GM18951 (cell line): ENCODE measurements around the gene NCOA4.
"Not testable (repeated sequence)": the region's sequence is repeated elsewhere in the genome, so short reads cannot be mapped to it uniquely, and the experiment has no call there.

Experiments
- POLR2A ChIP-seq: IDR thresholded peaks from 4 replicates; pipeline ENCODE4 v1.6.1; 2011; ENCODE audit warnings: mild to moderate bottlenecking; ENCODE audit not compliant: insufficient read length, insufficient read depth; ENCODE audit errors: extremely low read depth
- in situ Hi-C: fragments of 300-500 bp; cut with MboI; formaldehyde crosslinking; loops from one replicate; pipeline ENCODE4 v1.12.0; 2022; ENCODE audit warnings: low sequenced_read_pairs, mixed read lengths, inconsistent platforms; ENCODE audit not compliant: unreplicated experiment

Gene NCOA4

GRCh38 chr10:46062723-46063428 is 32.5 kb upstream of the NCOA4 start:
- no peak for TF ChIP-seq POLR2A
- in situ Hi-C loops: no loop called here

- in situ Hi-C loops: no loop called here
- no peak for TF ChIP-seq POLR2A
These were observed 30.3 kb upstream of the NCOA4 start for GRCh38 chr10:46060706-46061105.

GRCh38 chr10:46057927-46058326 is 27.5 kb upstream of the NCOA4 start:
- in situ Hi-C loops: not testable (repeated sequence)

- TF ChIP-seq POLR2A: no peak
- in situ Hi-C loops: no loop called here
These were observed 26.6 kb upstream of the NCOA4 start for GRCh38 chr10:46057038-46057437.

GRCh38 chr10:46055771-46056170 is 25.3 kb upstream of the NCOA4 start:
- in situ Hi-C loops: no loop called here
- TF ChIP-seq POLR2A: no peak

- in situ Hi-C loops: no loop called here
These were observed 23.4 kb upstream of the NCOA4 start for GRCh38 chr10:46053534-46054434.

GRCh38 chr10:46052791-46053375 is 22.5 kb upstream of the NCOA4 start:
- no peak for TF ChIP-seq POLR2A
- in situ Hi-C loops: no loop called here

More at GRCh38 chr10:46053534-46054434, 23.4 kb upstream of the NCOA4 start:
- no peak for TF ChIP-seq POLR2A

GRCh38 chr10:46052057-46052790 is 21.8 kb upstream of the NCOA4 start:
- TF ChIP-seq POLR2A: no peak
- in situ Hi-C loops: no loop called here

- TF ChIP-seq POLR2A: no peak
- in situ Hi-C loops: no loop called here
These were observed 20.7 kb upstream of the NCOA4 start for GRCh38 chr10:46050941-46051623.

- in situ Hi-C loops: not testable (repeated sequence)
These were observed 19.0 kb upstream of the NCOA4 start for GRCh38 chr10:46049497-46049831.

GRCh38 chr10:46048152-46048551 is 17.7 kb upstream of the NCOA4 start:
- in situ Hi-C loops: no loop called here
- no peak for TF ChIP-seq POLR2A

GRCh38 chr10:46046261-46046660 is 15.8 kb upstream of the NCOA4 start, which contains the start of gene MSMB:
Gene MSMB (minus strand): TSS chr10:46046269. CDS start chr10:46046237, 32 bp downstream.
- in situ Hi-C loops: no loop called here
- TF ChIP-seq POLR2A: no peak

- in situ Hi-C loops: no loop called here
- TF ChIP-seq POLR2A: no peak
These were observed 12.1 kb upstream of the NCOA4 start for GRCh38 chr10:46042527-46042926.
